ENCODE data around the gene UXS1. TPM values are rescaled to one million over a fixed set of nuclear protein-coding genes. Genes with fewer than 3 reads are reported as not detected.

UXS1 gene
- total and polyA plus RNA-seq, 2 donors (not counting 1 experiment from before 2014, with no cell fraction given), result 20.3 to 44.8 TPM

- CTCF ChIA-PET, result interaction anchor here (1.3 kb wide), 1 partner anchor 16 kb away, joined by 3 read pairs; no protein-coding TSS in a partner anchor
Measured at GRCh38 chr2:106089611-106090010, 104.5 kb downstream of the UXS1 start.

More at GRCh38 chr2:106089611-106090010, 104.5 kb downstream of the UXS1 start:
- Histone ChIP-seq H3K4me2 (replicated peaks; ENCODE audit: low read depth, low read length, poor library complexity, severe bottlenecking) (no peak overlapping the region), H3K27ac (ENCODE audit: low read length in 2 of 2) (no peak overlapping the region), H3K79me2 (ENCODE audit: control insufficient read depth, insufficient read depth, low read length) (no peaks in the 10 kb centered on the region), H3K27me3 (replicated peaks in 1 of 4; ENCODE audit: control extremely low read depth in 1 of 4, control insufficient read depth in 3 of 4, insufficient read depth in 4 of 4, low read length in 3 of 4) (no peaks in the 10 kb centered on the region), H3K4me3 (ENCODE audit: control extremely low read depth in 1 of 5, extremely low read depth in 1 of 5, insufficient read depth in 1 of 5, low read depth in 2 of 5, low read length in 4 of 5) (no peak overlapping the region), H3K4me1 (ENCODE audit: control insufficient read depth in 2 of 2, insufficient read depth in 2 of 2, low read length in 2 of 2) (peaks cover 8 to 14% of the 10 kb centered on the region in 2 donors), H2AFZ (ENCODE audit: insufficient read depth, low read depth, low read length, poor library complexity, severe bottlenecking) (no peak overlapping the region), H3K9me3 (ENCODE audit: control extremely low read depth in 1 of 3, control insufficient read depth in 2 of 3, insufficient read depth in 1 of 3, low read length in 2 of 3) (peaks cover 0 to 10% (median 0%) of the 10 kb centered on the region in 3 donors), H3K36me3 (replicated peaks in 1 of 2; ENCODE audit: control extremely low read depth in 1 of 2, control insufficient read depth in 1 of 2, extremely low read depth in 1 of 2, insufficient read depth in 2 of 2, low read length in 1 of 2) (peaks cover 11 to 13% of the 10 kb centered on the region in 2 experiments), H3K9ac (ENCODE audit: low read length) (no peak overlapping the region), H4K20me1 (ENCODE audit: control insufficient read depth, insufficient read depth, low read length, poor library complexity, severe bottlenecking) (no peaks in the 10 kb centered on the region)
- no peak overlapping the region for H3K4me3 Mint-ChIP-seq
- no peak for ATAC-seq (ENCODE audit: low read depth)
- no peak overlapping the region for H3K27ac Mint-ChIP-seq
- TF ChIP-seq EZH2 (IDR thresholded peaks at IDR 0.05; ENCODE audit: borderline replicate concordance, insufficient read depth, low read depth, low read length, poor library complexity, severe bottlenecking), result no peak
- no peak for TF ChIP-seq CTCF (IDR thresholded peaks at IDR 0.05)
- 100% methylated on average over 1 of the region's 1 CpG for WGBS (ENCODE audit: insufficient coverage)
- no peak for DNase-seq
- POLR2A ChIA-PET, result no interaction called here
- H3K27me3 Mint-ChIP-seq, result no peaks in the 10 kb centered on the region
- peaks cover 22% of the 10 kb centered on the region for H3K4me1 Mint-ChIP-seq
- H3K9me3 Mint-ChIP-seq (ENCODE audit: insufficient read depth), result no peaks in the 10 kb centered on the region
- intact Hi-C loops (cut with micrococcal nuclease), result no loop called here
